PC-9 (cell line): ENCODE measurements around the gene GUCY1A2. TPM values are rescaled to one million over a fixed set of nuclear protein-coding genes. Genes with fewer than 3 reads are reported as not detected.
"Not testable (repeated sequence)": the region's sequence is repeated elsewhere in the genome, so short reads cannot be mapped to it uniquely, and the experiment has no call there.

ENCODE experiments used
- BruUV-seq: library from RNA; stranded (reverse); fragments of 400-500 nt; replicated peaks from 2 replicates; lab custom pipeline; 2021; lab: Mats Ljungman, UMichigan
- CTCF ChIA-PET: fragments of 300-600 bp; sonication (Branson Sonifier 250); formaldehyde crosslinking; loops from one replicate; lab custom pipeline; 2022; ENCODE audit warnings: antibody characterized with exemption; lab: Charles Lee
- POLR2A ChIA-PET: fragments of 300-600 bp; sonication (Branson Sonifier 250); formaldehyde crosslinking; loops from one replicate; lab custom pipeline; 2022; ENCODE audit warnings: antibody characterized with exemption; ENCODE audit not compliant: unreplicated experiment; lab: Charles Lee
- DNase-seq, 2 experiments: peaks; one replicate each; pipeline versions ENCODE4 v3.0.0 to v3.0.0-alpha.2; 2015 to 2022; ENCODE audit warnings: mixed read lengths in 1 of 2
- H2AFZ ChIP-seq: fragments of 200-600 bp; sonication (generic); 2 replicates; pipeline ENCODE4 v1.8.1; 2017; ENCODE audit warnings: antibody characterized with exemption
- H3F3A ChIP-seq: fragments of 200-600 bp; sonication (generic); 2 replicates; pipeline ENCODE4 v1.8.1; 2017; ENCODE audit warnings: antibody characterized with exemption, mild to moderate bottlenecking, low read depth; ENCODE audit not compliant: insufficient read depth
- H3K27ac ChIP-seq: fragments of 200-600 bp; sonication (generic); 2 replicates; pipeline ENCODE4 v1.6.1; 2016; ENCODE audit warnings: mixed run types
- H3K27me3 ChIP-seq: fragments of 200-600 bp; sonication (generic); 2 replicates; pipeline ENCODE4 v1.6.1; 2016; ENCODE audit warnings: low read depth, mixed run types; ENCODE audit not compliant: insufficient read depth
- H3K36me3 ChIP-seq: fragments of 200-600 bp; sonication (generic); 2 replicates; pipeline ENCODE4 v1.6.1; 2016; ENCODE audit warnings: low read depth, mixed run types
- H3K4me1 ChIP-seq: fragments of 200-600 bp; sonication (generic); replicated peaks from 2 replicates; pipeline ENCODE4 v1.6.1; 2016; ENCODE audit warnings: mixed run types; ENCODE audit not compliant: insufficient read depth
- H3K4me2 ChIP-seq: fragments of 200-600 bp; sonication (generic); 2 replicates; pipeline ENCODE4 v1.6.1; 2017; ENCODE audit warnings: mixed run types
- H3K4me3 ChIP-seq: fragments of 200-600 bp; sonication (generic); 2 replicates; pipeline ENCODE4 v1.6.1; 2016; ENCODE audit warnings: mixed run types
- H3K79me2 ChIP-seq: fragments of 200-600 bp; sonication (generic); 2 replicates; pipeline ENCODE4 v1.6.1; 2017; ENCODE audit warnings: low read depth, mixed run types
- H3K9me2 ChIP-seq: fragments of 200-600 bp; sonication (generic); 2 replicates; pipeline ENCODE4 v1.8.1; 2017; ENCODE audit warnings: mild to moderate bottlenecking; ENCODE audit not compliant: insufficient read depth
- H3K9me3 ChIP-seq: fragments of 200-600 bp; sonication (generic); 2 replicates; pipeline ENCODE4 v1.8.1; 2016; ENCODE audit warnings: low read depth; ENCODE audit not compliant: insufficient read depth
- H4K20me1 ChIP-seq: fragments of 200-600 bp; sonication (generic); 2 replicates; pipeline ENCODE4 v1.8.1; 2017; ENCODE audit not compliant: insufficient read depth
- EZH2 ChIP-seq: fragments of 200-600 bp; sonication (generic); IDR thresholded peaks from 2 replicates; pipeline ENCODE4 v1.8.0; 2017; ENCODE audit warnings: antibody characterized with exemption, low read depth
- intact Hi-C: fragments of 100-400 bp; cut with micrococcal nuclease; formaldehyde crosslinking; loops from one replicate; pipeline ENCODE4 v1.10.0; 2022; ENCODE audit not compliant: unreplicated experiment
- total RNA-seq: library from RNA; stranded (reverse); gene quantifications from 2 replicates; pipeline ENCODE4 v1.2.3, GENCODE V29; 2021
- TF ChIP-seq, protein P1 (sequence below): fragments of 200-600 bp; sonication (generic); conservative IDR thresholded peaks from 2 replicates; pipeline ENCODE4 v1.6.1; 2017; ENCODE audit warnings: mixed run types, antibody characterized with exemption, mild to moderate bottlenecking, moderate library complexity

The GUCY1A2 gene
- total RNA-seq, 1 experiment from 2014 or later: not detected

DNA sequence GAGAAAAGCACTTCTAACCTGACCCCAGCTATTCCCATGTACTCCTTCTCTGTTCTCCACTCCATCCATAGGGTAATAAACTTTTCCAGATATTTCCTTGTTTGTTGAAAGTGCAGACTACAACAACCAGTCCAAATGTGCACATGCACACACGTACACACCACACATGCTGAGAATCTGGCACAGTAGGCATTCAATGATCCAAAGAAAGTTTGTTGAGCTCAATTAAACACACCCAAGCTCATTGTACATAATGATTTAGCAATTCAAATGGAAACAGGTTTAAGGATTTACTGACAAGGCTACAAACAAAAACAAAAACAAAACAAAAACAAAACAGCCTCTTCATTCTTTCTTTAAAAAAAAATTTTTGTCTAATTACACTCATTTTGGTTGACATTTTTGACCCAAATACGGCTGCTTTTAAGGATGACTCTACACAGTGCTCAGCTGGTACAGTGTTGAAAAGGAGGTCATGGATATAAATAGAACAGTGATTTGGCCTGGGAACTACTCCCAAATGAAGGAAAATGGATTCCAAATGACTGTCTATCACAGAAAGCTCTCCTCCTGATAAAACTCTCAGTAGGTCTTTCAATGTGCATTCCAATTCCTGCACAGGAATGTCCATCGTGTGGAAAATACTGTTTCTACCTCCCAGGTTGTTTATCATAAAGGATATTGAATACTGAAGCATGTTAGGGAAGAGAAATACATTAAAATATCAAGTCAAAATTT is 232.2 kb downstream of the GUCY1A2 start:
- H4K20me1 ChIP-seq: no peaks in the 10 kb centered on the region
- intact Hi-C loops: no loop called here
- no peak overlapping the region for H3K27ac ChIP-seq
- TF ChIP-seq, protein P1, sequence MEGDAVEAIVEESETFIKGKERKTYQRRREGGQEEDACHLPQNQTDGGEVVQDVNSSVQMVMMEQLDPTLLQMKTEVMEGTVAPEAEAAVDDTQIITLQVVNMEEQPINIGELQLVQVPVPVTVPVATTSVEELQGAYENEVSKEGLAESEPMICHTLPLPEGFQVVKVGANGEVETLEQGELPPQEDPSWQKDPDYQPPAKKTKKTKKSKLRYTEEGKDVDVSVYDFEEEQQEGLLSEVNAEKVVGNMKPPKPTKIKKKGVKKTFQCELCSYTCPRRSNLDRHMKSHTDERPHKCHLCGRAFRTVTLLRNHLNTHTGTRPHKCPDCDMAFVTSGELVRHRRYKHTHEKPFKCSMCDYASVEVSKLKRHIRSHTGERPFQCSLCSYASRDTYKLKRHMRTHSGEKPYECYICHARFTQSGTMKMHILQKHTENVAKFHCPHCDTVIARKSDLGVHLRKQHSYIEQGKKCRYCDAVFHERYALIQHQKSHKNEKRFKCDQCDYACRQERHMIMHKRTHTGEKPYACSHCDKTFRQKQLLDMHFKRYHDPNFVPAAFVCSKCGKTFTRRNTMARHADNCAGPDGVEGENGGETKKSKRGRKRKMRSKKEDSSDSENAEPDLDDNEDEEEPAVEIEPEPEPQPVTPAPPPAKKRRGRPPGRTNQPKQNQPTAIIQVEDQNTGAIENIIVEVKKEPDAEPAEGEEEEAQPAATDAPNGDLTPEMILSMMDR: no peak
- TF ChIP-seq EZH2: no peak
- no peaks in the 10 kb centered on the region for H3K27me3 ChIP-seq
- H3K9me3 ChIP-seq: no peaks in the 10 kb centered on the region
- no peak overlapping the region for H2AFZ ChIP-seq
- H3K4me1 ChIP-seq: no peaks in the 10 kb centered on the region
- POLR2A ChIA-PET: no interaction called here
- no peaks in the 10 kb centered on the region for H3K36me3 ChIP-seq
- no peaks in the 10 kb centered on the region for H3F3A ChIP-seq
- H3K4me3 ChIP-seq: no peak overlapping the region
- CTCF ChIA-PET: no interaction called here
- no peaks in the 10 kb centered on the region for H3K9me2 ChIP-seq
- H3K79me2 ChIP-seq: no peaks in the 10 kb centered on the region
- no peak for DNase-seq
- H3K4me2 ChIP-seq: no peak overlapping the region
- BruUV-seq: no TSS peak

DNA sequence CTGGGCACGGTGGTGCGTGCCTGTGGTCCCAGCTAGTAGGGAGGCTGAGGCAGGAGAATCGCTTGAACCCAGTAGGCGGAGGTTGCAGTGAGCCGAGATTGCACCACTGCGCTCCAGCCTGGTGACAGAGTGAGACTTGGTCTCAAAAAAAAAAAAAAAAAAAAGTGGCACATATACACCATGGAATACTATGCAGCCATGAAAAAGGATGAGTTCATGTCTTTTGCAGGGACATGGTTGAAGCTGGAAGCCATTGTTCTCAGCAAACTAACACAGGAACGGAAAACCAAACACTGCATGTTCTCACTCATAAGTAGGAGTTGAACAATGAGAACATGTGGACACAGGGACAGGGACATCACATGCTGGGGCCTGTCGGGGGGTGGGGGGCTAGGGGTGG is 241.0 kb downstream of the GUCY1A2 start:
- H3K27ac ChIP-seq, DNase-seq, H3K4me2 ChIP-seq, CTCF ChIA-PET, H2AFZ ChIP-seq, H3K4me3 ChIP-seq, H3K9me3 ChIP-seq, BruUV-seq, H3K36me3 ChIP-seq, H4K20me1 ChIP-seq, POLR2A ChIA-PET, H3K27me3 ChIP-seq, H3K4me1 ChIP-seq, H3K79me2 ChIP-seq, H3F3A ChIP-seq, H3K9me2 ChIP-seq, intact Hi-C loops: not testable (repeated sequence)

DNA sequence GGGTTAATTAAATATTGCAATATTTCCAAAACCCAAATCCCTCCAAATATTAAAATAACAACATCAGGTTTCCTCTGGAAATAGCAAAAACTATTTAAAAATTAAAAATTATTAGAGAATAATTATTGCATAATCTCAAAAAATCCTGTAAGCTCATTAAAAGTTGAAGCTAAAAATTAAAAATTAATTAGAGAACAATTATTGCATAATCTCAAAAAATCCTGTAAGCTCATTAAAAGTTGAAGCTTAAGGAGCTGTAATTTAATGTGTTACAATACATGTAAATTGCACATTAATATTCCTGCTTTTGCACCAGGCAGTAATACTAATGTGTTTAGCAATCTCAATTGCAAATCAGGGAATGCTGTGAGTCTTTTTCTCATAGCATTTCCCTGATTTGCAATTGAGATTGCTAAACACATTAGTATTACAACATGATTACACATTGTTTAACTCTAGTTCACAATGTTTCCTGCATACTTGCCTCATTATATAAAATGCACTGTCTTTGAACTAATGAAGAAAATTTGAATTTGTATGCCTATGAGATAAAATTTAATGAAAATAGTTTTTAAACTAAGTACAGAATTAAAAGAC is 247.7 kb downstream of the GUCY1A2 start:
- no peaks in the 10 kb centered on the region for H4K20me1 ChIP-seq
- no TSS peak for BruUV-seq
- H3K9me3 ChIP-seq: no peaks in the 10 kb centered on the region; the same call in 1 of the 2 replicates
- no peaks in the 10 kb centered on the region for H3K4me1 ChIP-seq
- H3K36me3 ChIP-seq: no peaks in the 10 kb centered on the region
- ChIA-PET CTCF (no interaction called here), POLR2A (no interaction called here)
- H2AFZ ChIP-seq: no peak overlapping the region
- intact Hi-C loops: no loop called here
- TF ChIP-seq, protein P1: no peak
- no peak for TF ChIP-seq EZH2
- H3K4me2 ChIP-seq: no peak overlapping the region
- DNase-seq: no peak
- H3F3A ChIP-seq: no peaks in the 10 kb centered on the region
- peaks cover 4% of the 10 kb centered on the region; the same call in 1 of the 2 replicates for H3K9me2 ChIP-seq
- H3K4me3 ChIP-seq: no peak overlapping the region
- H3K79me2 ChIP-seq: no peaks in the 10 kb centered on the region
- no peak overlapping the region for H3K27ac ChIP-seq
- no peaks in the 10 kb centered on the region for H3K27me3 ChIP-seq
